SKM-1 treated with dmso at 0.1 percent for 144 hours (cell line): ENCODE data around the gene IRF2.
A peak's percentile ranks its signal among the peaks of the same experiment; 100 is the strongest.

Experiments
- DNase-seq: peaks from one replicate; lab custom pipeline; 2025; ENCODE audit not compliant: unreplicated experiment; lab: John Stamatoyannopoulos, UW

Gene IRF2

DNA sequence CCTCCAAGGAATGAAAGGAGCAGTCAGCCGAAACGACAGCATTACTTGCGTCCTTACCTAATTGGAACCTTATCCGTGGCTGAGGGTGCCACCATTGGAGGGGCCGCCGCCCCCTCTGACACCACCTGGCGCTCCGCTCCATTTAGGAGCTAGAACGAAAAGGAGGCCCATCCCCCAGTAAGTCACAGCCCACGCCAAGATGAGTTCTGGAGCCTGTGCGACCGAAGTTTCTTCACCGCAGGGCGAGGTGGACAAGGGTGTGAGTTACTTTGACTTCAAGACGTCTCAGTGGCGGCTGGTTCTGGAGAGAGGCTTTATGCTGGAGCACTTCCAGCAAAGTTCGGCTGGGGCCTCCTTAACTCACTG is 729 bp upstream of the IRF2 start:
- DNase-seq, result peak; percentile 17

DNA sequence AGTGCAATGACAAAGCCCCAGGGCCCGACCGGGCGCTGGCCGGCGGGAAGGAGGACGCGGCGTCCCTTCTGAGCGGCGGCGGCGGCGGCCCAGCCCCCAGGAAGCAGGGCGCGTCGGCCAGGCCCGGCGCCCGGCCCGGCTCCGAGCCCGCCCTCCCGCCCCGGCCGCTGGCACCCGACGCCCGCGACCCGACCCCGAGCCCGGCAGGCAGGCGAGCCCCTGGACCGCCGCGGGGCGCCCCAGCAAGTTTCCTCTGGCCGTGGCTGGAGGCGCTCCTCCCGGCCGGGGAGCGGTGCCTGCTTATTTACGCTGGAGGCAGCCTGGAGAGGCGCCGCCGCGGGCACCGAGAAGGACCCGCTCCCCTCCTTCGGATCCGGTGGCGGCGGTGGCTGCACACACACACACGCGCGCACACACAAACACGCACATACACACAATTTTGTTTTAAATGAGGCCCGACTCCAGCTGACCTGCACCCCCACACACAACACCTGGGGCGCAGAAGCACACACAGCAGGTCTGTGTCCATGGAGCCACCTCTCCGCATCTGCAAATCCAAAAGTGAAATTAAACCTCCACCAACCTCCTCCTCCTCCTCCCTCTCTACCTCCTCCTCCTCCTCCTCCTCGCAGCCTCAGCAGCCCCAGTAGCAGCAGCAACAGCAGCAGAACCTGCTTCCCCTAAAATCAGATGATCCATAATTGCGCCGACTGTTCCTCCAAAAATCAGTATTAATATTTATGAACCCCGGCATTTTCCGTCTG is 669 bp downstream of the IRF2 start:
- DNase-seq, result peak; percentile 39

DNA sequence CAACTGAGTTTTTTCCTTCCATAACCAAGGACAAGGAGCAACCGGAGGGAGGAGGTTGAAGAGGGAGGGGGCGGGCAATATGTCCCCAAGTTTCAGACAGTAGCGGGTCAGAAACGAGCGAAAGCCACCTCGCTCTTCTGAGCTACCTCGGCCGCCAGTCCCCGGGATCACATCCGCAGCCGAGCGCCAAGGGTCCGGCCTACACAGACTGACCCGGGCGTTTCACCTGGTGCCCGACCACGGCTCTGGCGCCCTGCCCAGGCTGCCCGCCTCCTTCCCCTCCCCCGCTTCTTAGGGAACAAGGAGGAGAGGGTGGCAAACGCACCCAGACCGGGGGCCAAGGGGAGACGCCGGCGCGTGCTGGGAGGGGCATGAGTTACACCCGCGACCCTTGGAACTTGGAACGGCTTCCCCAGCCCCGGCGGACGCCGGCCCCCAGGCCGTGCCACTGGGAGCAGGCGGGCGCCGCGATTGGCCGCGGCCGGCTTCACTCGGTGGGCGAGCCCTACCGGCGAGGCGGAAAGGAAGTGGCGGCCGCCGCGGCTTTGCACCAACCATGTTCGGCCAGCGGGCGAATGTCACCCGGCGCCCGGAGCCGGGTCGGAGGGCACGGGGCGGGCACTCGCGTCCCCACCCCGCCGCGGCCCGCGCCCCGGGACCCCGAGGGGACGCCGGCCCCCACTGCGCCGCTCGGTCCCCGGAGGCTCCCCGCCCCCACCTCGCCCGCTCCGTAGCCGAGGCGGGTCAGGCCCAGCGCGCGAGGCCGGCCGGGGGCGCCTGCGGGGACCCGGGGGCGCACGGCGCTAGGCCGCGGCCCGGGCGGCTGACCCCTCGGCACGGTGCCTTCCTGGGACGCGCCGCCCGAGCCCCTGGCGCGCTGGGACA is 1.5 kb downstream of the IRF2 start:
- DNase-seq, result peak; percentile 28

DNA sequence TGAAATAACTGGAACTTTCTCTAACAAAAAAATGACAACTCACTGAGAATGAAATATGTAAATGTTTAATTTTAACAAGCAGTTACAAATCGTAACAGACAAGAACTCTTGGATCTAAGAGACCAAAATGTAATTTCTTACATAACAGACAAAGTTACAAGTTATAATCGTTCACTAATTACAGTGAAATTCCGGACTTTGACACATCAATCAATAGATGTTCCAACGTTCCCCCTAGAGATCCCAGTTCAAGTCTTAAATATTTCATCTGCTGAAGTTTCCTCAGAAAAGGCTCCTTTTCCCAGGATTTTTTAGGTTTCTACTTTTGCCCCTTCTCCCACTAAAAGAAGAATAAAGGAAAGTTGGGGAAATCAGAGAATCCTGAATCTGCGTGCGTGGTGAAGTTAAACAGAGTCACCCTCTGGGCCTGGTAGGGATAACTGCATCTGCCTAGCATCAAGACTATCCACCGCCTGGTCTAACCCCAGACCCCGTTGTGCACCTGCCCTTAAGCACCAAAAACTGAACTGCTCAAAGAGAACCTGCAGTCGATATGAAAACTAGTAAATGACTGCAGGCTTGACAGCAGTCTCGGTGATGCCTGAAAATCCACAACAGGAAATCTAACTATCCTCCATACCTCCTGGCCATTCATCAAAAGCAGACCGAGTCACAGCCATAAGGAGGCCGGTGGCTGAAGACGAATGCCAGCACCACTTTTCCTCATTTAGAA is 2.3 kb downstream of the IRF2 start:
- no peak for DNase-seq

DNA sequence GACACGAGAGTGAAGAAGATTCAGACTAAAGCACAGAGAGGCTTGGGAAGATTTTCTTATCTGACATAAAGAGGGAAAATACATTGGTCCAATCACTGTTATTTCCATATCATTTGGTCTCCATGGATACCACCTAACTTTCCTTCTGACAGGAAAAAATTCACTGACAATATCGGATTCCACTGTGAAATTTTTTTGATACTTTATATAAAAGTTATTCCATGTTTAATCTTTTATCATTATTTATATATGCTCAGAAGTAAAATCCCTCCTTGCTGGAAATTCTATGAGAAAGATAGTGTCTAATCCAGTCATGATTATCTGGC is 3.6 kb downstream of the IRF2 start:
- DNase-seq, result no peak

DNA sequence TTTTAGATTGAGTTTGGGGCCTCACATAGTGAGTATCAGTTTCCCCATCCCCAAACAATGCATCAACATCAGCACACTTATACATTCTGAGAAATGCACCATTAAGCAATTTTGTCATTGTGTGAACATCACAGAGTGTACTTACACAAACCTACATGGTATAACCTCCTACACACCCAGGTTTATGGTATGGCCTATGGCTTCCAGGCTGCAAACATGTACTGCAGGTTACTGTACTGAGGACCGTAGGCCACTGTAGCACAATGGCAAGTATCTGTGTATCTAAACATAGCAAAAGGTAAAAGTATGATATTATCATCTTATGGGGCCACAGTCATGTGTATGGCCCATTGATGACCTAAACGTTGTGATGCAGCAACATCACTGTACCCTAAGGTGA is 7.7 kb downstream of the IRF2 start:
- DNase-seq, result no peak

DNA sequence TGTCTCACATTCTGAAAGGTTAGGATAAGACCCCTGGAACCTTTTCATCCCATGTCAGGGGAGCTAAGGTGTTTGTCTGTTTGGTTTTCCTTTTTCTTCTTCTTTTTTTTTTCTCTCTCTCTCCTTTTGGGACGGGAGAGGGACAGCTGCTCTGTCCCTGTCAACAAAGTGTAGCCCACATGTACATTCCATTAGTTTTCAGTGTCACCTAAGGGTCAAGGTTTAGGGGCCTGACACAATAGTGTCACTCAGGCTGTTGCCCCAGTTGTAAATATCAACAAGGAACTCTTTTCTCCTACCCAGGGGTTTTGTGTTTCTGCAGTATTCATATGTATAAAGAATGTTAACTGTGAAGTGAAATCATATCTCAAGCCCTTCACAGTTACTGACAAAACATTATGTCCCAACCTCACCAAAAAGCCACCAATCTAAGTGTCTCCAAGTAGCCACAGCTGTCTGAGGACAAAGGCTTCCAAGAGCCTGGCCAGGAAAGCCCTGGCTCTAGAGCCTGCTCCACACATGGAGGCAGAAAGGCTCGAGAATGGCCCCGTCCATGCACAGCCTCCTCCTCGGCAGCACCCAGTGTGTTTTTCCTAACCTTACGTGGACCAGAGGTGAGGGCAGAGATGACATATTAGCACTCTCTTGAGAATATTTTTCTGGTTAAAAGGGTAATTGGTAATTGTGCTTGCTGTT is 9.4 kb downstream of the IRF2 start:
- no peak for DNase-seq

DNA sequence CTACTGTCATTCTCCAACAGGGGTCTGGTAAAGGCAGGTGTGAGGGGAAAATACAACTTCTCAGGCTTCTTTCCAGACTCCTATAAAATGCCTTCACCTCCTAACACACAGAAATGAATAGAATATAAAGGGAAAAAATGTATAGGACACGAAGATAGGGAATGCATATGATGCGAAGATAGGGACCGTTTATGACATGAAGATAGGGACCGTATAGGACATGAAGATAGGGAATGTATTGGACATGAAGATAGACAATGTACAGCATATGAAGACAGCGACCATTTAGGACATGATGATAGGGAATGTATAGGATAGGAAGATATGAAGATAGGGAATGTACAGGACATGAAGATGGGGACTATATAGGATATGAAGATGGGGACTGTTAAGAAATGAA is 10.5 kb downstream of the IRF2 start:
- no peak for DNase-seq

DNA sequence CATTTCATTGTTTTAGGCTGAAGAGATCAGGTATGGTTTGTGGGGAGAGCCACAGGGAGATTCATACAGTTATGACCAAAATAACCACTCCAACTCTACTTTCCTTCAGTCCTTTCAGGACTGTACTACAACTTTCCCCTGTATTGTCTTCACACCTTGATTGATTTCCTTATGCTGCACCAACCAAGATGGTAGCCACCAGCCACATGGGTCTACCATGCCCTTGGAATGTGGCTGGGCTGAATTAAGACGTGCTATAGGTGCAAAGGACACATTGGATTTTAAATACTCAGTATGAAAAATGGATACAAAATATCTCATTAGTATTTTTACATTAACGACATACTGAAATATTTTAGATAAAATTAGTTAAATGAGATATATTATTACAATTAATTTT is 11.2 kb downstream of the IRF2 start:
- no peak for DNase-seq

DNA sequence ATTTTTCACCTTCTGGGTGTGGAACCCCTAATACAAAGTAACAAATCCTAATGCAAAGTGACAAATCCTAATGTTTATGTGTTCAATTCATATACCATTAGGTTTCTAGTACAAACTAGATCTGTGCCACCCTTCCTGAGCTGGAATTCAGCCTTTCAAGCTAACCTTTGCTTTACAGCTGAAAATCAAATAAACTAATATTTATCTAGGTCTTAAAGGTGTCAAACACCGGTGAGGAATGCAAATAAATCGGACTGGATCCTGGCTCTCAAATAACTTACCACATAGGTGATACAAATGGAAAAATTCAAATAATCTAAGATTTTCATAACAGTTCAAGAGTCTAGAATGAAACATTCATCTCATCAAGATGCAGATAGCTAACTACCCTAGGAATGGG is 11.6 kb downstream of the IRF2 start:
- DNase-seq, result no peak

DNA sequence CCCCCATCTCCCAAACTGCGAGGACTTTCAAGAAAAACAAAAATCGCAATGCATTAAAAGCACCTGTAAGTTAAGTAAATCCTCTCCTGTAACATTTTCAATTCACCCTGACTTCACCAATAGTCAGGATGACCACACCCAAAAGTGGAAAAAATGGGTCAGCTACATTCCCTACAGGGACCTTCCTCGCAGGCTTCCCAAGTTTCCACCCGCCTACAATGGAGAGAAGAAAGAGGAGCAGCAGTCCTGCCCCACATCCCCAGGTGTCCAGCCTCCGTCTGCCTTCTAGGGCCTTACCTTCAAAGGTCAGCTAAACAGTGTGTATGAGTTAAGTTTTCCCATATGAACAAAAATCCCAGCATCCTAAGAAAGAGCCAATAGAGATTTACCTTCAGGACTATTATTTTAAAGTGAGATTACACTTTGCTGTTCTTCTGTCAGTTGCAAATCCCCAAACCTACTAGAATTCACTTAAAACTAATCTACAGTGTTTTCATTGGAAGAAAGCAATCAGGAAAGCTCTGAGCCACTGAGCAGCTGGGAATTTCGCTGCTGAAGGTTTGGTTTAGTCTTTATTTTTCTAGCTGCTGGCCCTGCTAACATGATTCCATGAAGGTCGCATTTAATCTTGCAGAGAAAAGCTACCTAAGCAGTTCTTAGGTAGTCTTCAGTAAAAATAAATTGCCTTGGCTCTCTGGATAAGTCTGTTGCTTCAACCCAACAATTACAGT is 12.5 kb downstream of the IRF2 start:
- no peak for DNase-seq

DNA sequence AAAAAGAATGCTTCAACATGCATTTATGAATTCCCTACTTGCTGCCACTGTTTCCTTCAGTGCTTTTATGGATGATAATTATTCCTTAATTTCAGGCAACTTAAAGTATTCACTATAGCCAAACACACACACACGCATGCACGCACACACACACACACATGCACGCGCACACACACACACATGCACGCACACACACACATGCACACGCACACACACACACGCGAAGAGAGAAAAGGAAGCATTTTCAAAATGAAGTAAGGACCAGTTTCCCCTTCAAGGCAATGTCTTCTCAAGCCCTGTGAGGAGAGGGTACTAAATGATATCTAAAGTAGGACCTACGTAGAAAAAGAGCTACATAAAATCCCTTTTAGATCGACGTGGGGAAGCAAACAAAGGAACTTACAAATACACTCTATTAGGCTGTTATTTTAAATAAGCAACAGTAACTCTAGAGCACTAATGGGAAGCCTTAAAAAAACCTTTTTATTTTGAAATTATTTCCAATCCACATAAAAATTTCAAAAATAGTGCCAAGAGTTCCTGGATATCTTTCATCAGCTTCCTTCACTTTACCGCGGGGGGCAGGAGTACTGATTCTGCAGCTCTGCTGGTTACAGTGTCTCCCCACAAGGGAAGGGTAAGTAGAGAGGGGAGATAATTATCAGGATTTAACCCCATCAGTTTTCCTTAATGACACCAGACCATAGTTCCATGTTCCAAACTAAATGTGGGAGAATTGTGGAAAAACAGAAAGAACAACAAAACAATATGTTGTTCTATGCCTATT is 13.7 kb downstream of the IRF2 start:
- DNase-seq, result peak; percentile 9

DNA sequence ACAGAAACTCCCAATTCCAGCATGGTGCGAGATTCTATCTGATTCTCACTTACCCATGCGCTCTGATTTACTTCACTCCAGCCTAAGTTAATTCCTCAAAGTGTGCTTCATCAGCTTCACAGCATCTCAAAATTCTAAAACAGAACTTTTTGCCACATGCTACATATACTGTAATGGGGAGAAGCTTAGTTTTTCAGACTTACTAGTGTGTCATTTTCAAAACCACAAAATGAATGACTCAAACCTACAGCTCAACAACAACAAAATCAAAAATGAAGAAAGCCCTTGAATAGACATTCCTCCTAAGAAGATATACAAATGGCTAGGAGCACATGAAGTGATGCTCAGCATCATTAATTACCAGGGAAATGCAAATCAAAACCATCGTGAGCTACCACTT is 14.9 kb downstream of the IRF2 start:
- no peak for DNase-seq

DNA sequence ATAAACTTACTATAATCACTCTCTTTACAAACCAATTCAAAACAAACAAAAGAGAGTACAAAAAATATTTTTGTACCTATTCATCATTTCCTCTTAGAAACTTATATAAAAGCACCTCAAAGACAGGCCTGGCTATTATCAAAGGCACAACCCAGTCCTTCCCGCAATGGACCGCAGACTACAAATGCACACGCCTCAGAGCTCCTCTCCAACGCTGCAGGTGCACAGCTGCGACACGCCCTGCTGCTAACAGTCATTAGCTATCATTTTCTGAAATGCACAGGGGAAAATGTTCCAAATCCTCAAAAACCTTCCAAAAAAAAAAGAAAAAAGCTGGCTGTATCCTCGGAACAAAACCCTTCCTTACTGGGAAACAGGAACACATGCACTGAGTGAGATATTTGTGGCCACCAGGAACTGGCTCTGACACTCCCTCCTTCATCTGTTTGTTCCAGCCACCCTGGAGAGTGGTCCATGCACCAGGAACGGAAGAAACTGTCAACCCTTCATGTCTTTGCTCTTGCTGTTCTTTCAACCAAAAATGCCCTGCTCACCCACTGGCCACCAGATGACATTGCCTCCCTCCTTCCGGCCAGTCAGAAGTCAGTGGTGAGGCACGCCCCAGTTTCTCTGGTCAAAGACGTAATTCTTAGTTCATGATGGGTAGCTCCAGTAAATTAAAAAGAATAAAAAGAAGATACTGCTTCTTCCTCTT is 16.7 kb downstream of the IRF2 start:
- DNase-seq, result no peak

DNA sequence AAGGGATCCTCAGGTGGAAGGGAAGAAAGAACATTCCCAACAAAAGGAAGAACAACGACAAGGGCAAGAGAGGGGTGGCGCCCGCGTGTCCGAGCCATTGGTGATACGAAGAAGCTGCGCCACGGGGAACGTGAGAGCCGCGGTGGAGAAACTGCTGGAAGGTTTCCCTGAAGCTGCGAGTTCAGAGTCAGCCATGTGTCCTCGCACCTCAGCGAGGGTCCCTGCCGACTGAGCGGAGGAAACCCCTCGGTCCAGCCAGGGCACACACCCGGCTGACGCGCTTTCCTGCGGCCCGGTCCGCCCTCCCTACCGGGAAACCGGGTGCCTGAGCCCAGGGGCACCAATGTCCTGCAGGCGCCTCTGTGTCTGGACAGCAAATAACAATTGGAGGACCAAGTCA is 18.0 kb downstream of the IRF2 start:
- DNase-seq, result no peak

DNA sequence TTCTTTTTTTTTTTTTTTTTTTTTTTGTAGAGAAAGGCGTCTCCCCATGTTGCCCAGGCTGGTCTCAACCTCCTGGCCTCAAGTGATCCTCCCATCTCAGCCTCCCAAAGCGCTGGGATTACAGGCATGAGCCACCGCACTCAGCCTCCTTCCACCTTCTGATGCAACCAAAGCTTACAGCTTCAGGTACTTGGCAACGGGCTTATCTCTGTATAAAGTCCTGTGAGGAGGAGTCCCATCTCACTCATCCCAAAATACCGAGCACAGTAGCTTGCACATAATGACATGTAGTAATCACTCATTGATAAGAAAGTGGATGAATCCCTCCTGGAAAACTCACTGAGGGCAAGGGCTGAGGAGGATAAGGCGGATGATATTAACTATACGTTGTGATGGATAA is 19.1 kb downstream of the IRF2 start:
- no peak for DNase-seq

DNA sequence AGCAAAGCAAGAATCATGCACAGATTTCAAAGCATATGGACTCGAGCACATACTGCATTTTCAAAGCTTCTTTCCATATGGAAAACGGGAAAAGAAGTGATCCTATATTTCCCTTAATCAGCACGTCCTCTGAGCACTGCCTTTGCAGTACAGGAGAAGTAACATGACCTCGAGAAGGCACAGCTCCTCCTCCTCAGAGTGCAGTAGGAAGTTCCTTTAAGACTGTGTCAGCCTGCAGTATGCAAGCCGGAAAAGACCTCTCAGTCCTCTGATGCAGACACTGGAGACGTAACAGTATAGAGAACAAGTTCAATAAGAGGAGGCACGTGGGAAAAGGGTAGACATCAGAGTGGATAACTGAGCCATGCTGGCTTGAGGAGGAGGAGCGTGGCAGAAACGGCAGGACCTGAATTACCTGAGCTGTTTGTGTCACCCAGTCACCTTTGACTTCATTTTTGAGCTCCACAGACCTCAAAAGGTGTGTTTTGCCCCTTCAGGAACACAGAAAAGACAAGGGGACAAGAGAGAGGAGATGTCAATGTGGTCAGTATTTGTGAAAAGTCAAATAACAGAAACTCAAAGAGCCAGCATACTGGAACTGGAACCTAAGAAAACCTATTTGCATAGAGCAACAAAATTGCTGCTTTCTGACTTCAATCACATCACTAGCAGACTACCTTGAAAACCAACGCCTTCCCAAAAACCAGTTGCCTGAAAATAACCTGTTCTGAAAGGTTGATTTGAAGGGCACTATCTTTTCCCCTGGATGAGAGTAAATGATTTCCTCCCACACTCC is 20.8 kb downstream of the IRF2 start:
- DNase-seq, result peak; percentile 65

DNA sequence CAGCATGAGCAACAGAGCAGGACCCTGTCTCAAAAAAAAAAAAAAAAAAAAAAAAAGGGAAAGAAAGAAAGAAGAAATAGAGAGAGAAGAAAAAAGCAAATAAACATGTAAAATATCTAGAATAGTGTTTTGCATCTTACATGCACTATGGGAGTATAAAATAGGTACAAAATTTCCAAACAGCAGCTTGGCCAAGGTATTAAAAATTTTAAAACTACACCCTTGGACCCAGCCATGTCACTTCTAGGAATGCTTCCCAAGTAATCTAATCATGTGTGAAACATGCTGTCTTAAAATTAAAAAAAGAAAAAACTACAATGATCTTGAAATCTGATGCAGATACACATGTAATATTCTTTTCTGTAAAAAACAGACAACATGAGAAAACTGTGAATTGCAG is 21.6 kb downstream of the IRF2 start:
- DNase-seq, result no peak
